IPS-18a (cell line): Measurements from ENCODE around the gene C3orf70.
"Not testable (repeated sequence)": the region's sequence is repeated elsewhere in the genome, so short reads cannot be mapped to it uniquely, and the experiment has no call there.

Experiments
- H3K27ac ChIP-seq: one replicate; pipeline ENCODE4 v1.5.1; 2013; ENCODE audit warnings: low read length
- H3K27me3 ChIP-seq: one replicate; pipeline ENCODE4 v1.6.1; 2013; ENCODE audit warnings: mild to moderate bottlenecking, low read length; ENCODE audit not compliant: control insufficient read depth, insufficient read depth
- H3K36me3 ChIP-seq: one replicate; pipeline ENCODE4 v1.6.1; 2013; ENCODE audit warnings: low read depth, low read length; ENCODE audit not compliant: control insufficient read depth
- H3K4me1 ChIP-seq: one replicate; pipeline ENCODE4 v1.6.1; 2013; ENCODE audit warnings: low read depth, low read length; ENCODE audit not compliant: control insufficient read depth
- H3K4me3 ChIP-seq: one replicate; pipeline ENCODE4 v1.5.1; 2013; ENCODE audit warnings: low read length
- H3K9ac ChIP-seq: one replicate; pipeline ENCODE4 v1.6.1; 2013; ENCODE audit warnings: mild to moderate bottlenecking, low read length, moderate library complexity
- H3K9me3 ChIP-seq: one replicate; pipeline ENCODE4 v1.6.1; 2013; ENCODE audit warnings: low read depth, low read length; ENCODE audit not compliant: control insufficient read depth

C3orf70 gene

DNA sequence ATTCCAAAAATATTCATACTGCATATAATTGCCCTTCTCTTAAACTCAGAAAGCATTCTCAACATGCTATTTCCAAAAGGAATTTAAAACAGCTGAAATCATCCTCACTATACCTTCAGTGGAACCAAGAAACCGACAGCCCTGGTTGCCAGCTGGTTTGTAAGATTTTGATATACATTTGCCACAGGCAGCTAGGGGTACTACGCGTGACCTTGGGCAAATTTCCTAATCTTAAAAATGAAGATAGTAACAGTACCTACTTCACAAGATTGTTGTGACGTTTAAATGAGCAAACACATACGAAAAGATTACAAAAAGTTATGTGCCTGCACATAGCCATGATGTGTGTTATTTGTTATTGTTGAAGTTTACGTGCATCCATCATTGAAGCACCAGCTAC is 7.3 kb downstream of the C3orf70 start:
- no peak overlapping the region for H3K27ac ChIP-seq
- H3K9ac ChIP-seq, result no peak overlapping the region
- peaks cover 7% of the 10 kb centered on the region for H3K27me3 ChIP-seq
- H3K4me3 ChIP-seq, result no peak overlapping the region
- H3K9me3 ChIP-seq, result no peaks in the 10 kb centered on the region
- H3K36me3 ChIP-seq, result no peaks in the 10 kb centered on the region
- peaks cover 10% of the 10 kb centered on the region for H3K4me1 ChIP-seq

DNA sequence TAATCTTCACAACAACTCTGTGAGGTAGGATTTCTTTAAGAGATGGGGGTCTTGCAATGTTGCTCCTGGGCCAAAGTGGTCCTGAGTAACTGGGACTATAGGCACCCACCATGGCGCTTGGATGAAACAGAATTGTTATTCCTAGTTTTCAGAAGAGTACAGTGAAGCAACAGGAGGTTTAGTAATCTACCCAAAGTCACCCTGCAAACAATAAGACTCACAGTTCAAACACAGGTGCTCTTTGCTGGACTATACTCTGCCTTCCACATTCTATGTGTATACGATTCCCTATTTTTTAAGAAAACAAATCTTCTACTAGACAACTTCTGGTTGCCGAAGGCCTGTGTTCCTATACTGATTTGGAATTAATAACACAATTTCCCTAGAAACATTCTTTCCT is 8.1 kb downstream of the C3orf70 start:
- no peak overlapping the region for H3K4me3 ChIP-seq
- no peak overlapping the region for H3K9ac ChIP-seq
- H3K27ac ChIP-seq, result no peak overlapping the region
- no peaks in the 10 kb centered on the region for H3K27me3 ChIP-seq
- H3K36me3 ChIP-seq, result no peaks in the 10 kb centered on the region
- peaks cover 10% of the 10 kb centered on the region for H3K4me1 ChIP-seq
- H3K9me3 ChIP-seq, result no peaks in the 10 kb centered on the region

DNA sequence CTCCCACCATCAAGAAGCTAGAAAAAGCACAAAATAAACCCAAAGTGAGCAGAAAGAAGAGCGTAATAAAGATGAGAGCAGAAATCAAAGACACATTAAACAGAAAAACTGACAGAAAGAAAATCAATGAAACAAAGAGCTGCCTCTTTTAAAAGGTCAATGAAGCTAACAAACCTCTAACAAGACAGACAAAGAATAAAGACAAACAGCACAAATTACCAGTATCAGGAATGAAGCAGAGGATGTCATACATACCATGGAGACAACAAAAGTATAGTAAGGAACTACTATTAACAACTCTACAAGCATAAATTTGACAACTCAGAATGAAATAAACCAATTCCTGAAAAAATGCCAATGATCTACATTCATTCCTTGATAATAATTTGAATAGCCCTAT is 15.0 kb downstream of the C3orf70 start:
- Histone ChIP-seq H3K4me1 (no peaks in the 10 kb centered on the region), H3K4me3 (no peak overlapping the region), H3K9me3 (no peaks in the 10 kb centered on the region), H3K27ac (no peak overlapping the region), H3K36me3 (no peaks in the 10 kb centered on the region), H3K27me3 (no peaks in the 10 kb centered on the region), H3K9ac (no peak overlapping the region)

DNA sequence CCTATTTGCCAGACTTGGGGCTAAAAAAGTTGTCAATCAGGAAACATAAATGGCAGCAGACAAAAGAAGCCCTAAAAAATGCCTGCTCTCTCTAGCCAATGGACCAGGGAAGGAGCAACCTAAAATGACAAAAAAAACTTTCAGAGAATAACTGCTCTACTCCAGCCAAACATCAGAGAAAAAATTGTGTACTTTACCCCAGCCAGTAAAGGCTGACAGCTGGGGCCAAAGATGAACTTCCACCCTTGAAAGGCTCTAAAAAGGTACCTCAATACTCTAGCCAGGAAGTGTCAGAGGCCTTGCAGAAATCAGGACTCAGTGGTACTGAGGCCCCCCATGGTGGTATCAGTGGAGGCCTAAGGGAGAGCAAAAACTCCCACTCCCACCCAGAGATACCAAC is 18.4 kb downstream of the C3orf70 start:
- no peaks in the 10 kb centered on the region for H3K36me3 ChIP-seq
- no peak overlapping the region for H3K27ac ChIP-seq
- no peak overlapping the region for H3K9ac ChIP-seq
- H3K27me3 ChIP-seq, result no peaks in the 10 kb centered on the region
- no peaks in the 10 kb centered on the region for H3K4me1 ChIP-seq
- H3K4me3 ChIP-seq, result no peak overlapping the region
- no peaks in the 10 kb centered on the region for H3K9me3 ChIP-seq

DNA sequence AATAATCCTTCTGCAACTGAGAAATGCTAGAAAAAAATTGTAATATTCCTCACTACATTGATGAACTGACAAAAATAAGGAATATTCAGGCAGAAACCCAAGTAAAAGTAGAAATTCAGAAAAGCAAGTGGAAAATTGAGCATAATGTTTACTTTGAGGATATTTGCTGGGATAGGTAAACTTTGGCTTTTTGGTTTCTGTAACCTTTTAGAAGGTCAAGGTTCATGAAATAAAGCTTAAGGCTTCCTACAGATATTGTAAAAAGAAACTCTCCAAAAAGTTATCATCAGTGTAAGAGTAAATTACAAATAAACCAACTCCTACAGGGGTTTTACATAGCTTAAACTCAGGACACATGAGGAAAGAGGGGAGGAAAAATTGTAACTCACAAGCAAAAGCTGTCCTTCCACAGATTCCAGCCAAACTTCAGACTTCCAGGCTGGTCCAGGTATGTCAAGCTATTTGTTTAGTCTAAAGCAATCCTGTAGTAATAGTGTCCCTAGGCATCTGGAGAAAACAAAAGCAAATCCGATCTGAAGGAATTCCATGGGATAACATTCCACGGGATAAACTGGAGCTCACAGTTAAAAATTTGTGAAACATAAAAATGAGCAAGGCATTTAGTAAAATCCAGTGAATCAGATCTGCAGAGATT is 21.1 kb downstream of the C3orf70 start:
- Histone ChIP-seq H3K9me3 (no peaks in the 10 kb centered on the region), H3K36me3 (no peaks in the 10 kb centered on the region), H3K27ac (no peak overlapping the region), H3K4me3 (no peak overlapping the region), H3K27me3 (no peaks in the 10 kb centered on the region), H3K9ac (no peak overlapping the region), H3K4me1 (no peaks in the 10 kb centered on the region)

DNA sequence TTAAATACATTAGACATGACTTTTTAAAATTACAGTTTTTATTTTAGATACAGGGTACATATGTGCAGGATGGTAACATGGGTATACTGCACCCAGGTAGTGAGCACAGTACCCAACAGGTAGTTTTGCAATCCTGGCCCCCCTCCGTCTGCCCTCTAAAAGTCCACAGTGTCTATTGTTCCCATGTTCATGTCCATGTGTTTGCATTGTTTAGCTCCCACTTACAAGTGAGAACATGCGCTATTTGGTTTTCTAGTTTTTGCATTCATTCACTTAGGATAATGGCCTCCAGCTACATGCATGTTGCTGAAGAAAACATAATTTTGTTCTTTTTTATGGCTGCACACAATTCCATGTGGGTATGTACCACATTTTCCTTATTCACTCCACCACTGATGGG is 23.8 kb downstream of the C3orf70 start:
- Histone ChIP-seq H3K4me1 (no peaks in the 10 kb centered on the region), H3K9me3 (no peaks in the 10 kb centered on the region), H3K27me3 (no peaks in the 10 kb centered on the region), H3K27ac (no peak overlapping the region), H3K36me3 (no peaks in the 10 kb centered on the region), H3K9ac (no peak overlapping the region), H3K4me3 (no peak overlapping the region)

DNA sequence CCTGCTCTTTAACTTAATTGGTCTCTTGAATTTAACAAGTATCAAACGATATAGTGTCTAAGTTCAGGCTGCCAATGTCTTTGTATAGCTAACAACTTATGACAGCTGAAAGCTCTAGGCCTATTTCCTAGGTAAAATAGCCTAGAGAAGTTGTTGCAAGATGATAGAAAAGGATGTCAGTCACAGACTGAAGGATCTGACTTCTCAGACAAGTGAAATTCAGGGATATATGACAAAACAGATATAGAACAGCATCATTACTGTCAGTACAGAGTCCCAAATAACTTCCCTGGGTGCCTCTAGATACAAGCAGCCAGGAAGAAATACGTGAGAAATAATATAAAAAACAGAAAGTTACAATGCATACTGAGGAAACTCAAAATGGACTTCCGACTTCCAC is 26.7 kb downstream of the C3orf70 start:
- Histone ChIP-seq H3K9me3 (no peaks in the 10 kb centered on the region), H3K9ac (no peak overlapping the region), H3K27ac (no peak overlapping the region), H3K4me3 (no peak overlapping the region), H3K27me3 (no peaks in the 10 kb centered on the region), H3K36me3 (no peaks in the 10 kb centered on the region), H3K4me1 (no peaks in the 10 kb centered on the region)

DNA sequence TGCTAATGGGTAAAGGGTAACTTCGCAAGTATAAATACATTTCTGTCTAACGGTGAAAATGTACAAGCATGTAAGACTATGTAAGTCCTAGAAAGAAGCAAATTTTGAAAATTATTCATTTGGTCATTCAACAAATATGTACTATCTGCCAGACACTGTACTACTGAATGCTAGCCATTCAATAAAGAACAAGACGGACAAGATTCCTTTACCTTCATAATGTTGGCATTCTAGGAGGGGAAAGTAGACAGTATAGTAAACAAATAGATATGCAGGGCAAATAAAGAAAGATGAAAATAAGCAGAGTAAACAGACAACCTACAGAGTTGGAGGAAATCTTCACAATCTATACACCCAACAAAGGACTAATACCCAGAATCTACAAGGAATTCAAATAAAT is 32.7 kb downstream of the C3orf70 start:
- no peak overlapping the region for H3K4me3 ChIP-seq
- no peaks in the 10 kb centered on the region for H3K27me3 ChIP-seq
- no peak overlapping the region for H3K9ac ChIP-seq
- H3K36me3 ChIP-seq, result no peaks in the 10 kb centered on the region
- no peaks in the 10 kb centered on the region for H3K4me1 ChIP-seq
- no peaks in the 10 kb centered on the region for H3K9me3 ChIP-seq
- no peak overlapping the region for H3K27ac ChIP-seq

DNA sequence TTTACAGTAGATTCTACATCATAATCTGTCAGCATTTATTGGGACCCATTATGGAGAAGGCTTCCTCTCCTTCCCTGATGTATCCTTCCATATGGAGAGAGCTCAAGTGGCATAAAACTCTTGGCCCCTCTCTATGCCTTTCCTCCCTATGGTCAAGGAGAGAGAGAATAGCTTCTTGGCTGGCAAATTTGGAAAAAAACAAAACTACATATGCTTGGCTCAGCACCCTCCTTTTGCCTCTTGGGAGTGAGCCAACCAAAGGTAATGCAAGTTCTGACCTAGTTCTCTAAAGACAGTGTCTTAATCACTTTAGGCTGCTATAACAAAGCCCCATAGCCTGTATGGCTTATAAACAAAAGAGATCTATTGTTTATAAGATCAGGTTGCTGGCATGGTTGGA is 37.5 kb downstream of the C3orf70 start:
- Histone ChIP-seq H3K27ac (no peak overlapping the region), H3K36me3 (no peaks in the 10 kb centered on the region), H3K27me3 (no peaks in the 10 kb centered on the region), H3K9ac (no peak overlapping the region), H3K4me3 (no peak overlapping the region), H3K4me1 (no peaks in the 10 kb centered on the region), H3K9me3 (no peaks in the 10 kb centered on the region)

DNA sequence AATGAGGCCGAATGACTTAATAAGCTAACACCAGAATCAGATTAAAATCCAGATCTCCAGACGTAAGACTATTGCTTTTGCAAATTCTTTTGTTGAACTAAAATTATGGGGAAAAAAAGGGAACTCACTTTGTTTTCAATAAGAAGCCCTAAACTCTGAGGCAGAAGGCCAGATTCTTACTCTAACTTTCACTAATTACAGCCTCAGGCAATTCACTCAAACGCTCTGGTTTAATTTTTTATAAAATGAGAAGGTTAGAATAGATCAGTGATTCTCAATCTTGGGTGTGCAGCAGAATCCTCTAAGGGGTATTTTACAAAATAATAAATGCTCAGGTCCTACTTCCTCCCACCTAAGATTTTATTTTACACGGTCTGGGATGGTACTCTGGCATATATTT is 38.1 kb downstream of the C3orf70 start:
- no peaks in the 10 kb centered on the region for H3K4me1 ChIP-seq
- no peak overlapping the region for H3K9ac ChIP-seq
- H3K36me3 ChIP-seq, result no peaks in the 10 kb centered on the region
- H3K27ac ChIP-seq, result no peak overlapping the region
- H3K27me3 ChIP-seq, result no peaks in the 10 kb centered on the region
- H3K9me3 ChIP-seq, result no peaks in the 10 kb centered on the region
- no peak overlapping the region for H3K4me3 ChIP-seq

DNA sequence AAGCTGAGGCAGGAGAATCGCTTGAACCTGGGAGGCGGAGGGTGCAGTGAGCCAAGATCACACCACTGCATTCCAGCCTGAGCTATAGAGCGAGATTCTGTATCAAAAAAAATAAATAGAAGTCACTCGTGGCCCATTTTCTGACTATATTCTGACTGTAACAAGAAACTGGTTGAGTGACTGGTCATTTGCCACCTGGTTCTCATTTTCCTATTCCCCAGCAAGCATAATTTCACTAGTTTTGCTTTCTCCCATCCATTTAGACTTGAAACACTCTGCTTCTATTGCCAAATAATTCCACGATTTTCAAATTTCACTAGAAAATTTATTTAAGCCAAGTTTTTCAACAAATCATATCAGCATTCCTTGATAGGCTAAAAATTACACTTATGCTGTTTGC is 40.7 kb downstream of the C3orf70 start:
- H3K27me3 ChIP-seq, result no peaks in the 10 kb centered on the region
- H3K4me1 ChIP-seq, result no peaks in the 10 kb centered on the region
- H3K9ac ChIP-seq, result no peak overlapping the region
- no peaks in the 10 kb centered on the region for H3K9me3 ChIP-seq
- H3K27ac ChIP-seq, result no peak overlapping the region
- H3K4me3 ChIP-seq, result no peak overlapping the region
- H3K36me3 ChIP-seq, result no peaks in the 10 kb centered on the region

DNA sequence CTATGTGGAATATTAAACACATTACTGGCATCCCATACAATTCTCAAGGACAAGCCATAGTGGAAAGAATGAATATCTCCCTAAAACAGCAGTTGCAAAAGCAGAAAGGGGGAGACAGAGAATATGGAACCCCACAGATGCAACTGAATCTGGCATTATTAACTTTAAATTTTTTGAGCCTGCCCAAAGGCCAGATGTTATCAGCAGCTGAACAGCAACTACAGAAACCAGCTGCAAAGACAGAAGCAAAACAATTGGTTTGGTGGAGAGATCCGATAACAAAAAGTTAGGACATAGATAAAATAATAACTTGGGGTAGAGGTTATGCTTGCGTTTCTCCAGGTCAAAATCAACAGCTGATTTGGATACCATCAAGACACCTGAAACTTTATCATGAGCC is 43.8 kb downstream of the C3orf70 start:
- not testable (repeated sequence) for H3K9me3 ChIP-seq, H3K9ac ChIP-seq, H3K27me3 ChIP-seq, H3K4me1 ChIP-seq, H3K27ac ChIP-seq, H3K4me3 ChIP-seq, H3K36me3 ChIP-seq
